ENCODE measurements around the gene ARG2.
A peak's percentile ranks its signal among the peaks of the same experiment; 100 is the strongest.

The ARG2 gene

GRCh38 chr14:67695394-67695949, 75.8 kb downstream of the ARG2 start, which contains the start of gene RDH11:
Gene RDH11 (minus strand): TSS chr14:67695764. CDS start chr14:67695703, 61 bp downstream.
- FAIRE-seq = peak; percentile 23

- no peak for FAIRE-seq
These were observed 77.3 kb downstream of the ARG2 start for GRCh38 chr14:67697006-67697405.

GRCh38 chr14:67698179-67698578, 78.5 kb downstream of the ARG2 start:
- FAIRE-seq = no peak
